Vagina (tissue), 2 donors: ENCODE measurements around the gene ZFPL1. TPM values are rescaled to one million over a fixed set of nuclear protein-coding genes. Genes with fewer than 3 reads are reported as not detected.

Experiments
- DNase-seq, 2 donors: peaks; one replicate each; pipeline ENCODE4 v3.0.0-alpha.2; 2017; ENCODE audit errors: extremely low spot score in 2 of 2
- H3K27ac ChIP-seq: fragments of 200-600 bp; sonication (generic); one replicate; pipeline ENCODE4 v1.5.1; 2019
- H3K27me3 ChIP-seq: fragments of 200-600 bp; sonication (generic); one replicate; pipeline ENCODE4 v1.5.1; 2019
- H3K36me3 ChIP-seq, 2 donors: fragments of 200-600 bp; sonication (generic); one replicate each; pipeline ENCODE4 v1.5.1; 2017 to 2019
- H3K4me1 ChIP-seq: fragments of 200-600 bp; sonication (generic); one replicate; pipeline ENCODE4 v1.5.1; 2019
- H3K4me3 ChIP-seq, 2 donors: fragments of 200-600 bp; sonication (generic); 1 replicate in 1 of 2; 2 replicates in 1 of 2; pipeline ENCODE4 v1.5.1; 2016 to 2019
- H3K9me3 ChIP-seq: fragments of 200-600 bp; sonication (generic); one replicate; pipeline ENCODE4 v1.5.1; 2019
- POLR2A ChIP-seq, 2 donors: fragments of 450-650 bp; IDR thresholded peaks; one replicate each; pipeline ENCODE4 v1.6.1; 2017; ENCODE audit warnings: antibody characterized with exemption in 2 of 2, mild to moderate bottlenecking in 2 of 2, moderate library complexity in 2 of 2
- POLR2AphosphoS5 ChIP-seq, 2 donors: sonication (generic); formaldehyde crosslinking; IDR thresholded peaks; one replicate each; pipeline ENCODE4 v1.9.0; 2017; ENCODE audit warnings: antibody characterized with exemption in 2 of 2, mild to moderate bottlenecking in 2 of 2, low read depth in 1 of 2; ENCODE audit not compliant: insufficient read depth in 1 of 2
- intact Hi-C: fragments of 100-400 bp; cut with DNase I; formaldehyde crosslinking; loops from one replicate; pipeline ENCODE4 v1.15.1; 2023
- total RNA-seq: library from RNA; depleted of rRNA; stranded (reverse); fragments of >200 nt; gene quantifications from one replicate; pipeline ENCODE4 v1.2.3, GENCODE V29; 2016
- TF ChIP-seq, protein P1 (sequence below), 3 experiments: fragments of 450-650 bp in 2 of 3; fragments of 200-600 bp in 1 of 3; sonication (generic) in 1 of 3; IDR thresholded peaks; one replicate each; pipeline ENCODE4 v1.5.1; 2017 to 2019; ENCODE audit warnings: antibody characterized with exemption in 3 of 3, mild to moderate bottlenecking in 2 of 3, moderate library complexity in 2 of 3

Gene ZFPL1
- total RNA-seq, 1 donor from 2014 or later = 50.8 TPM

DNA sequence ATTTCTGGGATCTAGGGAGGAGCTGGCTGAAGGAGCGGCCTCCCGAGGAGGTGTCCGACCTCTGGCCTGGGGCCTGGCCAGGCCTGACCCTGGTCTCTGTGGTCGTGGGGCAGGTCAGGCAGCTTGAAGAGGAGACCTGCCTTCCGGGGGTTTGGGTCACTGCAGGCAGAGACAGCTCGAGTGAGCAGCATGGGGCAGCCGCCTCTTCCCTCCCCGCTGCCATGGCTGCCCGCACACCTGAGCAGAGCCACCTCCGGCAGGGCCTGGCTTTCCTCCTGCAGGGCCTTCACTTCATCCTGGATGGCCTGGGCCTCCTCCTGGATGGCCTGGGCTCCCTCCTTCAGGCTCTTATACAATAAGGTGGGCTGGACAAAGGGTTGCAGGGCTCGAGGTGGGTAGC, 17.7 kb upstream of the ZFPL1 start:
- Histone ChIP-seq H3K9me3 (no peaks in the 10 kb centered on the region), H3K4me3 (no peak overlapping the region), H3K27me3 (no peaks in the 10 kb centered on the region), H3K36me3 (no peaks in the 10 kb centered on the region), H3K27ac (no peak overlapping the region), H3K4me1 (no peaks in the 10 kb centered on the region)
- intact Hi-C loops = no loop called here
- TF ChIP-seq POLR2AphosphoS5 (IDR thresholded peaks at IDR 0.05; ENCODE audit: insufficient read depth in 1 of 2, low read depth in 1 of 2) (no peak), POLR2A (IDR thresholded peaks at IDR 0.05) (no peak)
- TF ChIP-seq, protein P1, sequence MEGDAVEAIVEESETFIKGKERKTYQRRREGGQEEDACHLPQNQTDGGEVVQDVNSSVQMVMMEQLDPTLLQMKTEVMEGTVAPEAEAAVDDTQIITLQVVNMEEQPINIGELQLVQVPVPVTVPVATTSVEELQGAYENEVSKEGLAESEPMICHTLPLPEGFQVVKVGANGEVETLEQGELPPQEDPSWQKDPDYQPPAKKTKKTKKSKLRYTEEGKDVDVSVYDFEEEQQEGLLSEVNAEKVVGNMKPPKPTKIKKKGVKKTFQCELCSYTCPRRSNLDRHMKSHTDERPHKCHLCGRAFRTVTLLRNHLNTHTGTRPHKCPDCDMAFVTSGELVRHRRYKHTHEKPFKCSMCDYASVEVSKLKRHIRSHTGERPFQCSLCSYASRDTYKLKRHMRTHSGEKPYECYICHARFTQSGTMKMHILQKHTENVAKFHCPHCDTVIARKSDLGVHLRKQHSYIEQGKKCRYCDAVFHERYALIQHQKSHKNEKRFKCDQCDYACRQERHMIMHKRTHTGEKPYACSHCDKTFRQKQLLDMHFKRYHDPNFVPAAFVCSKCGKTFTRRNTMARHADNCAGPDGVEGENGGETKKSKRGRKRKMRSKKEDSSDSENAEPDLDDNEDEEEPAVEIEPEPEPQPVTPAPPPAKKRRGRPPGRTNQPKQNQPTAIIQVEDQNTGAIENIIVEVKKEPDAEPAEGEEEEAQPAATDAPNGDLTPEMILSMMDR (IDR thresholded peaks at IDR 0.05) = no peak
- no peak for DNase-seq

- Histone ChIP-seq H3K27me3 (no peaks in the 10 kb centered on the region), H3K4me3 (no peak overlapping the region), H3K27ac (no peak overlapping the region), H3K9me3 (no peaks in the 10 kb centered on the region), H3K36me3 (no peaks in the 10 kb centered on the region), H3K4me1 (no peaks in the 10 kb centered on the region)
- intact Hi-C loops = no loop called here
- no peak for DNase-seq
- TF ChIP-seq POLR2AphosphoS5 (IDR thresholded peaks at IDR 0.05; ENCODE audit: insufficient read depth in 1 of 2, low read depth in 1 of 2) (no peak), POLR2A (IDR thresholded peaks at IDR 0.05) (no peak)
- TF ChIP-seq, protein P1 (IDR thresholded peaks at IDR 0.05) = no peak
Measured at GRCh38 chr11:65066805-65067291, 17.2 kb upstream of the ZFPL1 start.

- no peak for DNase-seq
- Histone ChIP-seq H3K9me3 (no peaks in the 10 kb centered on the region), H3K4me3 (no peak overlapping the region), H3K36me3 (no peaks in the 10 kb centered on the region), H3K4me1 (no peaks in the 10 kb centered on the region), H3K27ac (no peak overlapping the region), H3K27me3 (no peaks in the 10 kb centered on the region)
- intact Hi-C loops = no loop called here
- TF ChIP-seq POLR2AphosphoS5 (IDR thresholded peaks at IDR 0.05; ENCODE audit: insufficient read depth in 1 of 2, low read depth in 1 of 2) (no peak), POLR2A (IDR thresholded peaks at IDR 0.05) (no peak)
- TF ChIP-seq, protein P1 (IDR thresholded peaks at IDR 0.05) = no peak
Measured at GRCh38 chr11:65067446-65067845, 16.6 kb upstream of the ZFPL1 start.

DNA sequence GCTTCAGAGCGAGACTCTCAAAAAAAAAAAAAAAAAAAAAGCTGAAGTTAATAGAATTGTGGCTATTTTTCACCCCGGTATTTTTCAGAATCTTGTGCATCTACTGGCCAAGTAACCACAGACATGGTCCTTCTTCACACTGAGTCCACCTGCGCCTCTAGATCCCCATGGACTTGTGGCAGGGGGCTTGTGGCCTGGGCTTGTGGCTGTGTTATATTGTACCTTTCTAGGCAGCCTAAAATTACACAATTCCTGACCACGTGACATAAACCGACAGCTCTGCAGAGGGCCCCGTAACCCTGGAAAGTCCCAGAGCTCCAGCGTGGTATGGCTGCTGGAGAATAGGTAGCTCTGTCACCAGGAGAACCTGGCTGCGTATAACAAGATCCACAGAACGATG, 14.8 kb upstream of the ZFPL1 start:
- no peak for DNase-seq

GRCh38 chr11:65071907-65072630, 12.0 kb upstream of the ZFPL1 start:
- no peak for TF ChIP-seq POLR2AphosphoS5 (IDR thresholded peaks at IDR 0.05; ENCODE audit: insufficient read depth in 1 of 2, low read depth in 1 of 2)
- no peak for TF ChIP-seq POLR2A (IDR thresholded peaks at IDR 0.05)
- TF ChIP-seq, protein P1 (IDR thresholded peaks at IDR 0.05) = no peak
- no peaks in the 10 kb centered on the region for H3K36me3 ChIP-seq
- no peaks in the 10 kb centered on the region for H3K27me3 ChIP-seq
- intact Hi-C loops = no loop called here
- no peak overlapping the region for H3K27ac ChIP-seq
- no peak for DNase-seq
- no peak overlapping the region for H3K4me3 ChIP-seq
- H3K4me1 ChIP-seq = no peaks in the 10 kb centered on the region
- H3K9me3 ChIP-seq = no peaks in the 10 kb centered on the region

More for the DNA sequence above, 14.8 kb upstream of the ZFPL1 start:
- Histone ChIP-seq H3K4me1 (no peaks in the 10 kb centered on the region), H3K36me3 (no peaks in the 10 kb centered on the region), H3K4me3 (no peak overlapping the region), H3K9me3 (no peaks in the 10 kb centered on the region), H3K27me3 (no peaks in the 10 kb centered on the region), H3K27ac (no peak overlapping the region)
- TF ChIP-seq POLR2A (IDR thresholded peaks at IDR 0.05) = no peak
- TF ChIP-seq, protein P1 (IDR thresholded peaks at IDR 0.05) = no peak
- intact Hi-C loops = no loop called here
